Measurements from ENCODE around the gene CHST11. TPM values are rescaled to one million over a fixed set of nuclear protein-coding genes. Genes with fewer than 3 reads are reported as not detected.

The CHST11 gene
- total and polyA plus RNA-seq, 9 of the 15 experiments (the other 6 are each of a cell fraction or from before 2014, with no cell fraction given), result 2.3 to 38.7 (median 15.0) TPM

GRCh38 chr12:104505095-104505818, 48.5 kb downstream of the CHST11 start:
- BruUV-seq (replicated peaks), result no TSS peak
- Histone ChIP-seq H3K4me2 (ENCODE audit: insufficient read depth, low read length) (no peak overlapping the region), H4K20me1 (replicated peaks; ENCODE audit: control insufficient read depth, insufficient read depth, low read length) (0 out of 2 replicates have a peak, but pooled peaks cover 8% of the 10 kb centered on the region), H3K9me3 (replicated peaks; ENCODE audit: control insufficient read depth, insufficient read depth, low read depth, low read length) (peaks cover 8% of the 10 kb centered on the region; the same call in 1 of the 2 replicates), H3K27me3 (ENCODE audit: control insufficient read depth in 2 of 2, insufficient read depth in 2 of 2, low read length in 2 of 2) (no peaks in the 10 kb centered on the region), H3K4me3 (no peak overlapping the region), H3K9me1 (ENCODE audit: control insufficient read depth, insufficient read depth, low read length) (no peaks in the 10 kb centered on the region), H2AFZ (ENCODE audit: low read depth, low read length) (no peak overlapping the region), H3K27ac (ENCODE audit: extremely low read depth, low read depth, low read length) (no peak overlapping the region), H3K36me3 (ENCODE audit: control insufficient read depth, insufficient read depth, low read length) (peaks cover 15% of the 10 kb centered on the region; the same call in 2 of the 3 replicates), H3K4me1 (replicated peaks in 1 of 2; ENCODE audit: control insufficient read depth in 2 of 2, insufficient read depth in 2 of 2, low read length in 2 of 2) (peaks cover 0 to 16% of the 10 kb centered on the region in 2 experiments; a peak in 3 of 5 replicates), H3K79me2 (ENCODE audit: control insufficient read depth, insufficient read depth, low read length) (peaks cover 72% of the 10 kb centered on the region), H3K9ac (ENCODE audit: insufficient read depth in 1 of 2, low read depth in 2 of 2, low read length in 2 of 2) (no peak overlapping the region; a peak in 1 of 4 replicates)
- ATAC-seq (no peak), FAIRE-seq (no peak), DNase-seq (ENCODE audit: extremely low read depth in 1 of 4, low spot score in 3 of 4) (no peak)
- 48% methylated on average over 7 of the region's 7 CpGs for WGBS (ENCODE audit: insufficient coverage, low coverage, missing lambda C conversion rate)
- TF ChIP-seq TFAM (CRISPR knock-in tag; conservative IDR thresholded peaks at IDR 0.05) (no peak), HMBOX1 (IDR thresholded peaks at IDR 0.05) (0 out of 2 replicates have a peak, but pooled peaks have one; percentile 40)
- CTCF ChIA-PET (ENCODE audit: low intra/inter-chr PET ratio), result no interaction called here
- intact Hi-C loops (cut with micrococcal nuclease), result no loop called here
- POLR2A ChIA-PET, result interaction anchor here (0.6 to 1.1 kb wide), 3 partner anchors 10 to 46 kb away, joined by 3 to 4 read pairs (median 3); no protein-coding TSS in a partner anchor
- in situ Hi-C loops (cut with MboI), result no loop called here
